PC-3 (cell line): ENCODE results near the gene NOS1. TPM values are rescaled to one million over a fixed set of nuclear protein-coding genes. Genes with fewer than 3 reads are reported as not detected.

Experiments used
- ATAC-seq: fragments of 200-7000 bp; cut with Tn5 transposase; 2 replicates; pipeline ENCODE4 v1.9.1; 2020; ENCODE audit warnings: mild to moderate bottlenecking, moderate library complexity
- BruUV-seq: library from RNA; stranded (reverse); fragments of 400-500 nt; replicated peaks from 2 replicates; lab custom pipeline; 2021; lab: Mats Ljungman, UMichigan
- CTCF ChIA-PET: fragments of 300-600 bp; sonication (Branson Sonifier 250); formaldehyde crosslinking; loops from one replicate; lab custom pipeline; 2022; ENCODE audit warnings: antibody characterized with exemption; lab: Charles Lee
- POLR2A ChIA-PET: fragments of 300-600 bp; sonication (Branson Sonifier 250); formaldehyde crosslinking; loops from one replicate; lab custom pipeline; 2022; ENCODE audit warnings: antibody characterized with exemption; ENCODE audit not compliant: unreplicated experiment; lab: Charles Lee
- DNase-seq: peaks from one replicate; pipeline ENCODE4 v3.0.0-alpha.2; 2015
- H2AFZ ChIP-seq: fragments of 300-600 bp; sonication (generic); 2 replicates; pipeline ENCODE4 v1.6.0; 2016; ENCODE audit warnings: antibody characterized with exemption, low read length
- H3F3A ChIP-seq: fragments of 300-600 bp; sonication (generic); one replicate; pipeline ENCODE4 v1.6.0; 2017; ENCODE audit warnings: antibody characterized with exemption, low read length, control low read depth, mild to moderate bottlenecking; ENCODE audit not compliant: unreplicated experiment
- H3K27ac ChIP-seq: fragments of 300-600 bp; sonication (generic); 2 replicates; pipeline ENCODE4 v1.5.1; 2016; ENCODE audit warnings: mild to moderate bottlenecking, low read length
- H3K27me3 ChIP-seq: fragments of 300-600 bp; sonication (generic); 2 replicates; pipeline ENCODE4 v1.6.1; 2016; ENCODE audit warnings: low read length, mixed read lengths
- H3K36me3 ChIP-seq: fragments of 300-600 bp; sonication (generic); 2 replicates; pipeline ENCODE4 v1.6.1; 2016; ENCODE audit warnings: low read depth, mixed run types, low read length, mixed read lengths
- H3K4me1 ChIP-seq: fragments of 300-600 bp; sonication (generic); 2 replicates; pipeline ENCODE4 v1.5.1; 2016; ENCODE audit warnings: low read length; ENCODE audit not compliant: insufficient read depth
- H3K4me2 ChIP-seq: fragments of 300-600 bp; sonication (generic); 2 replicates; pipeline ENCODE4 v1.6.0; 2016; ENCODE audit warnings: low read length
- H3K4me3 ChIP-seq: fragments of 300-600 bp; sonication (generic); 2 replicates; pipeline ENCODE4 v1.5.1; 2016; ENCODE audit warnings: mild to moderate bottlenecking, low read length, mixed read lengths
- H3K79me2 ChIP-seq: fragments of 300-600 bp; sonication (generic); 2 replicates; pipeline ENCODE4 v1.6.1; 2017; ENCODE audit warnings: low read length, mixed read lengths
- H3K9ac ChIP-seq: fragments of 300-600 bp; sonication (generic); 2 replicates; pipeline ENCODE4 v1.6.0; 2016; ENCODE audit warnings: mild to moderate bottlenecking, low read length
- H3K9me2 ChIP-seq: fragments of 300-600 bp; sonication (generic); replicated peaks from 2 replicates; pipeline ENCODE4 v1.6.1; 2016; ENCODE audit warnings: mixed run types, low read length, mixed read lengths
- H3K9me3 ChIP-seq: fragments of 300-600 bp; sonication (generic); 2 replicates; pipeline ENCODE4 v1.6.1; 2016; ENCODE audit warnings: low read length, mixed read lengths
- H4K20me1 ChIP-seq: fragments of 300-600 bp; sonication (generic); 2 replicates; pipeline ENCODE4 v1.6.1; 2016; ENCODE audit warnings: low read length, mixed read lengths
- CTCF ChIP-seq: fragments of 300-600 bp; sonication (generic); conservative IDR thresholded peaks from 2 replicates; pipeline ENCODE4 v1.5.1; 2017; ENCODE audit warnings: antibody characterized with exemption, low read depth, mild to moderate bottlenecking, low read length
- EZH2 ChIP-seq: fragments of 300-600 bp; sonication (generic); IDR thresholded peaks from one replicate; pipeline ENCODE4 v1.6.1; 2017; ENCODE audit warnings: antibody characterized with exemption, mild to moderate bottlenecking, low read length; ENCODE audit not compliant: unreplicated experiment
- EZH2phosphoT487 ChIP-seq: fragments of 300-600 bp; sonication (generic); IDR thresholded peaks from 2 replicates; pipeline ENCODE4 v1.6.1; 2018; ENCODE audit warnings: mild to moderate bottlenecking, antibody characterized with exemption, low read length, borderline replicate concordance
- intact Hi-C: fragments of 100-400 bp; cut with micrococcal nuclease; formaldehyde crosslinking; loops from 2 replicates; pipeline ENCODE4 v1.9.0; 2023
- total RNA-seq: library from RNA; depleted of rRNA; stranded (reverse); fragments of >200 nt; gene quantifications from 2 replicates; pipeline ENCODE4 v1.2.3, GENCODE V29; 2014

Gene NOS1
- total RNA-seq, 1 experiment from 2014 or later: 0.11 TPM

GRCh38 chr12:117339104-117339503 lies 22.3 kb downstream of the NOS1 start:
- Histone ChIP-seq H3K4me2 (no peak overlapping the region), H3K9me2 (no peaks in the 10 kb centered on the region), H3K9ac (no peak overlapping the region), H4K20me1 (no peaks in the 10 kb centered on the region), H3K4me3 (no peak overlapping the region), H3K27ac (no peak overlapping the region), H3K36me3 (no peaks in the 10 kb centered on the region), H2AFZ (no peak overlapping the region), H3K79me2 (no peaks in the 10 kb centered on the region), H3K4me1 (peaks cover 20% of the 10 kb centered on the region), H3K27me3 (peaks cover 35% of the 10 kb centered on the region), H3F3A (no peaks in the 10 kb centered on the region), H3K9me3 (no peaks in the 10 kb centered on the region)
- ChIA-PET POLR2A (no interaction called here), CTCF (no interaction called here)
- BruUV-seq: no TSS peak
- intact Hi-C loops: no loop called here
- ATAC-seq (no peak), DNase-seq (peak; percentile 18)
- no peak for TF ChIP-seq EZH2phosphoT487
- TF ChIP-seq EZH2: no peak
- TF ChIP-seq CTCF: no peak

GRCh38 chr12:117334855-117335587 lies 26.4 kb downstream of the NOS1 start:
- BruUV-seq: no TSS peak
- no peak overlapping the region for H3K27ac ChIP-seq
- POLR2A ChIA-PET: no interaction called here
- H3K4me3 ChIP-seq: no peak overlapping the region
- no peaks in the 10 kb centered on the region for H3K79me2 ChIP-seq
- ATAC-seq (peak; percentile 42), DNase-seq (peak; percentile 43)
- H3K36me3 ChIP-seq: no peaks in the 10 kb centered on the region
- no peak for TF ChIP-seq CTCF
- H3K27me3 ChIP-seq: peaks cover 47% of the 10 kb centered on the region
- H3F3A ChIP-seq: no peaks in the 10 kb centered on the region
- no peak overlapping the region for H3K9ac ChIP-seq
- H3K4me2 ChIP-seq: peak overlapping the region; percentile 17; the same call in 1 of the 2 replicates
- peaks cover 10% of the 10 kb centered on the region; the same call in 1 of the 2 replicates for H3K4me1 ChIP-seq
- intact Hi-C loops: no loop called here
- H2AFZ ChIP-seq: no peak overlapping the region
- H3K9me2 ChIP-seq: no peaks in the 10 kb centered on the region
- no peaks in the 10 kb centered on the region for H4K20me1 ChIP-seq
- CTCF ChIA-PET: interaction anchor here (0.8 kb wide), 1 partner anchor 32 kb away, joined by 3 read pairs; no protein-coding TSS in a partner anchor
- H3K9me3 ChIP-seq: no peaks in the 10 kb centered on the region

- no peaks in the 10 kb centered on the region for H4K20me1 ChIP-seq
- H3K4me2 ChIP-seq: no peak overlapping the region
- no peak overlapping the region for H3K27ac ChIP-seq
- peaks cover 41% of the 10 kb centered on the region for H3K27me3 ChIP-seq
- peaks cover 10% of the 10 kb centered on the region; the same call in 1 of the 2 replicates for H3K4me1 ChIP-seq
- no peaks in the 10 kb centered on the region for H3K9me2 ChIP-seq
- BruUV-seq: no TSS peak
- H2AFZ ChIP-seq: no peak overlapping the region
- POLR2A ChIA-PET: interaction anchor here (0.6 kb wide), 2 partner anchors 73 to 328 kb away, joined by 3 to 15 read pairs; no protein-coding TSS in a partner anchor
- DNase-seq (no peak), ATAC-seq (no peak; the same call in 1 of the 2 replicates)
- no peak overlapping the region for H3K4me3 ChIP-seq
- intact Hi-C loops: no loop called here
- H3K79me2 ChIP-seq: no peaks in the 10 kb centered on the region
- no peaks in the 10 kb centered on the region for H3K9me3 ChIP-seq
- H3K9ac ChIP-seq: no peak overlapping the region
- no peak for TF ChIP-seq EZH2phosphoT487
- no peak for TF ChIP-seq EZH2
- no peak for TF ChIP-seq CTCF
- CTCF ChIA-PET: no interaction called here
- H3F3A ChIP-seq: no peaks in the 10 kb centered on the region
- H3K36me3 ChIP-seq: no peaks in the 10 kb centered on the region
Observed at GRCh38 chr12:117334051-117334450, 27.4 kb downstream of the NOS1 start.
